Activated T-helper 1 cell treated with Interleukin-2 at 50 U/mL for 16 hours (primary cell): ENCODE results near the gene FARP1.

ENCODE experiments used
- DNase-seq: peaks from one replicate; pipeline ENCODE4 v3.0.0-alpha.2; 2020; ENCODE audit warnings: low read depth

Gene FARP1

DNA sequence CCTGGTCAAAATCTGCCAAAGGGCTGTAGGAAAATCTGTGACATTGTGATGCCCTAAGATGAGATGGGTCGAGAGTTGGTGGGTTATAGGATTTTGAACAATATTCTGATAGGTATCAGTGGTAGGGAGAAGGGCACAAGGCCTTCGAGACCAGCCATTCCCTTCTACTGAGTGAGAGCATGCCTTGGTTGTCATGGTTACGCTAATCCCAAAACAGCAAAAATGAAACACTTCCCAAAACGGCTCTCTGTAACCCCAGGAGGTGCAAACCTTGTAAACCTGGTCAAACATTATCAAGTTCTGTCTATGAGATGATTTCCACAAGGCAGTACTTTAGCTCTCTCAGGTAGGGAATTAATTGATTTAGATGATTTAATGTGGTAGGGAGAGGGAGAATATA is 192.8 kb downstream of the FARP1 start:
- DNase-seq, result no peak

GRCh38 chr13:98338310-98338709 is 195.4 kb downstream of the FARP1 start:
- no peak for DNase-seq

DNA sequence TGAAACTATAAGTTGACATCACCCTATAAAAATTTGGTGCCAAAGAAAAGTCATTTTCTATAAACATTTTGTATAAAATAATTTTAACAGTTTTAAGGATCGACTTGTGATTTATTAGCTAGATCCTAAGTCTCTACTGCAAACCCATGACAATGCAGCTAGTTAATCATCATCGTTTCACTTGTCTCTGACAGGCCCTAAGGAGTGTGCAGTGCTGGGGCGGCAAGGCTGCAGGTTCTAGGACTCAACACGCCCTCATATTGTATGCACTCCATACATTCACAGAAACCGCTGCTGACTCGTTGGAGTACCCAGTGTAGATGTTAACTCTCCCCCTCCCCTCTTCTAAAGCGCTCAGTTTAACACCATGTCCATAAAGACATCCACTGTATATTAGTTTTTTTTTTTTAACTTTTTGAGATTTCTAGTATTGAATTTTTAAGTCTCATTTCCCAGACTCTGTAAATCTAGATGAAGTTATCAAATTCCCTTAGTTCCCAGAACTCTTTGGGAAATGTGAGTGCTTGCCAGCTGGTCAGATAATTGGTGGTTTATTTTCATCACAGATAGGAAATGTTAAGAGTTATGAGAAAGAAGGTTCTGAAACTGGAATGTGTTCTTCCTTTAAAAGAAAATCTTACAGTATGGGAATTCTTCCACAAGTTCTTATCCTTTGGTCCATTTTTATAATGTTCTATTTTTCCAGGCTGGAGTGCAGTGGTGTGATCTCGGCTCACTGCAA is 197.0 kb downstream of the FARP1 start:
- no peak for DNase-seq

- no peak for DNase-seq
Measured at GRCh38 chr13:98342953-98343352, 200.1 kb downstream of the FARP1 start.

GRCh38 chr13:98343461-98343860 is 200.6 kb downstream of the FARP1 start:
- DNase-seq, result no peak

GRCh38 chr13:98344392-98344791 is 201.5 kb downstream of the FARP1 start:
- no peak for DNase-seq

DNA sequence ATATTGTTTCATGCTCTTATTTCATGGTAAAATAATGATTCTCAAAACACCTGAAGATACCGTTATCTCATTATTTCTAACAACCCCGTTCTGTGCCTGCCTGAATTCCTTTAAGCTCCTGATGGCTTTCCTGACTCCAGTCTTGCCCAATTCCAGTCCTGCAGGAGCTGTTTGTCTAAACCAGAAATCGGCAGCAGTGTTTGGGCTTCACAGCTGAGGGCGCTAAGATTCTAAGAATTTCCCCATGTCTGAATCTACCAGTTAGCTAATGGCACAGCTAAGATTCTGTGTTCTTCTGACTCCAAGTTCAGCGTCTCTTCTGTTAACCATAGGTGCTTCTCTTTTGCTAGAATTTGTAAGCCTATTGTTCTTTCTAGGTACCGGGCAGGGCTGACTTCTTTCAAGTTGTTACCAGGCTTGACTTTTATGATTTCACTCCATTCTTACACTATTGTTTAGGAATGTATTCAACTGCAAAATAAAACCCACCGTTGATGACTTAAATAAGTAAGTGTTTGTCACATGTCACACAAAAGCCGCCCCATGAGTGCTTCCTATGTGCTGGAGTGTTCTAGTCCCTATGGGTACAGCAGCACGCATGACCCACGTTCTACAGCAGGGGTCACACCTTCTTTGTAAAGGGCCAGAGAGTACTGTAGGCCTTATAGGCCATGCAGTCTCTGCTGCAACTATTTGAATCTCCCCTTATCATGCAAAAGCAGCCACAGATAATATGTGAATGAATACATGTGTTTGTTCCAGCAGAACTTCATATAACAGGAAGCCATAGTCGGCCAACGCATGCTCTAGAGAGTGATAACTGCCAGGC is 202.4 kb downstream of the FARP1 start:
- no peak for DNase-seq

DNA sequence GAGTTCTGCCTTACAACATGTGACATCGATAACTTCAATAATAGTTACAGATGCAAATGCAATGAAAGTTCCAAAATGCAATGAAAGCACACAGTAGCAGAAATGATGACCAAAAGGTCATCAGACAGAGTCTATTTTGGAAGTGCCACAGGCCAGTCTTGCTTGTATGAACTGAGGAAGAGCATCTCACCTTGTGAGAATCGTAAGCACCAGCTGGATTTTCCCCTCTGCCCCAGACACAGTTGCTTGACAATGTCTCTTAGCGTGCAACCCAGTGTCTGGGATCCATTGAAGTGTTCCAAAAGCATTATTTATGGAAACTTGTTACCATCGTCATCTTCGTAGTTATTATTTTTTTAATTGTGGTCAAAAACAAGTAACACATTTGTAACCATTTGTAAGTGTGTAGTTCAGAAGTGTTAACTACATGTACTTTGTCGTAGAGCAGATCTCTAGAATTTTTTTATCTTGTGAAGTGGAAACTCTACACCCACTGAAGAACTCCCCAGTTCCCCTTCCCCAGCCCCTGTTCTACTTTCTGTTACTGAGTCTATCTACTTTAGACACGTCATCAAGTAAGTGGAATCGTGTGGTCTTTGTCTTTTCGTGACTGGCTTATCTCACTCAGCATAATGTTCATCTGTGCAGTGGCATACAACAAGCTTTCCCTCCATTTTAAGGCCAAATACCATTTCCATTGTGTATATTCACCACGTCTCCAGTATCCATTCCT is 204.2 kb downstream of the FARP1 start:
- no peak for DNase-seq

GRCh38 chr13:98347756-98348155 is 204.9 kb downstream of the FARP1 start:
- DNase-seq, result no peak

DNA sequence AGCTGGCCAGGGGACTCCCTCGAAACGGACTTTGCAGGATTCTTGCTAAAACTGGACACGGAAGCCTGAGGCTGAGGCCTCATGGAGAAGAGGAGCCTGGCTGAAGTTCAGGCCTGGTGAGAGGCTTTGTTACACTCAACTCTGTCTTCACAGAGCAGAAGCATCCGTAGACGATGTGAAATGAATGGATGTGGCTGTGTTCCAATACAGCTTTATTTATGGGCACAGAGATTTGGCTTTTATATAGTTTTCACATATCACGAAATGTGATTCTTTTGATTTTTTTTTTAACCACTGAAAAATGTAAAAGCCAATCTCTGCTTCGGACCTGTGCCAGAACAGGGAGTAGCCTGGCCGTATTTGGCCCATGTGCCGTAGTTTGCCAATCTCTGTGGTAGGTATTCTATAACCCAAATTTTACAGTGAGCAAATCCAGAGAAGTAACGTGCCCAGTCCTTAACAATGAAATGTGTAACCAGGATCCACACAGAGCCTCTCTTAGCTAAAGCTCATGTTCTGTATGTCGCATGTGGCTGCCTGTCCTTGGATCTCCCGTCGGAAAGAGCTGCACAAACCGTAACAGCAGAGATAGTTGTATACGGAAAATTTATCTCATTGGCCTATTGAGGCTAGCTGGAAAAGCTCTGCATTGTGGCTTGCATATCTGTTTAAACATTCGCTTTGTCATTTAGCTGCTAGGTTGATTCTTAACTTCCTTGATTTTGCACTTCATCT is 205.7 kb downstream of the FARP1 start:
- DNase-seq, result no peak

GRCh38 chr13:98349731-98350305 is 206.9 kb downstream of the FARP1 start:
- no peak for DNase-seq

DNA sequence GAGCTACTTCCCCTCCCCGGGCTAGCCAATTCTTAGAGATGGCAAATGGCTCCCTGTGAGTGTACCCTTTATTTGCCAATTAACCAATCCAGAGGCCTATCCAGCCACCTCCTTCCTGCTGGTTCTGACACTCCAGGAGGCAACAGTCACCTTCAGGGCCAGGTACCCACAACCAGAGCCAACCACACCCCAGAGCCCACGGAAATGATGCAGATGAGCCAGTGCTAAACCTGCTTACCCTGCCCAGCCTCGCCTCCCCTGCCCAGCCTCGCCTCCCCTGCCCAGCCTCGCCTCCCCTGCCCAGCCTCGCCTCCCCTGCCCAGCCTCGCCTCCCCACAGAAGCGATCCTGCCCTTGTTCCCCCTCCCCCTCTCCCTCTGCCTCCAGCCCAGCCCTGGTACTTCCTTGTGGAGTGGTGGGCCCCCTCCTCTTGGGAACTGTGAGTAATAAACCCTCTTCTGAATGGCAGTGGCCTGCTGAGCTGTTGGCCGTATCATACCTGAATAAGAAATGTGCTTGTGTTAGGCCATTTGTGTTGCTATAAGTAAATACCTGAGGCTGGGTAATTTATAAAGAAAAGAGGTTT is 207.9 kb downstream of the FARP1 start:
- DNase-seq, result no peak

DNA sequence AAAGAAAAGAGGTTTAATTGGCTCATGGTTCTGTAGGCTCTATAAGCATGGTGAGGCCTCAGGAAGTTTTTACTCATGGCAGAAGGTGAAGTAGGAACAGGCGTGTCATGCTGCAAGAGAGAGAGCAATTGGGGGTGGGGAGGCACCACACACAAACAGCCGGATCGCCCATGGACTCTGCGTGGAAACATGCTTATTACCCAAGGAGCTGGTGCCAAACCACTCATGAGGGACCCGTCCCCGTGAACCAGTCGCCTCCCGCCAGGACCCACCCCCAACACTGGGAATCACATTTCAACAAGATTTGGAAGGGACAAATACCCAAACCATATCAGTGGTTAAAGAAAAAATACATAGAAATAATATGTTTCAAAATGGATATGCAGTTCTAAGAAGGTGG is 208.7 kb downstream of the FARP1 start:
- DNase-seq, result no peak

DNA sequence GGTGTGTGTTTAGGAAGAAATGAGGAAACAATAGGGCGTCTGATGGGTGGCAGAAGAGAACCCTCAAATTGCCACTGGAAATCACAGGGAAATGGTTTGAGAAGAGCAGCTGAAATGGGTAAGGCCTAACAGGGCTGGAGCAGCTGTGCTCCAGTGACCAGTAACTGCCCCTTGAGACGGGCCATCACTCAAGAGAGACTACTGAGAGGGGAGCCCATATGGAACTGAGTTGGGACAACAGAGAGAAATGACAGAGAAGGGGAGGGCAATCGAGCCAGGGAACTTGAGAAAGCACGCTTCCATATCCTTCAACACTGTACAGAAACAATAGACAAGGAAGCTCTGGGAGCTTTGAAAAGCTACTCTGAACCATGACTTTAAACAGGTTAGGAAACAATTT is 209.3 kb downstream of the FARP1 start:
- no peak for DNase-seq

GRCh38 chr13:98353750-98354149 is 210.9 kb downstream of the FARP1 start:
- DNase-seq, result no peak

- DNase-seq, result no peak
Measured at GRCh38 chr13:98358937-98359336, 216.0 kb downstream of the FARP1 start.

GRCh38 chr13:98360545-98360944 is 217.7 kb downstream of the FARP1 start:
- no peak for DNase-seq

DNA sequence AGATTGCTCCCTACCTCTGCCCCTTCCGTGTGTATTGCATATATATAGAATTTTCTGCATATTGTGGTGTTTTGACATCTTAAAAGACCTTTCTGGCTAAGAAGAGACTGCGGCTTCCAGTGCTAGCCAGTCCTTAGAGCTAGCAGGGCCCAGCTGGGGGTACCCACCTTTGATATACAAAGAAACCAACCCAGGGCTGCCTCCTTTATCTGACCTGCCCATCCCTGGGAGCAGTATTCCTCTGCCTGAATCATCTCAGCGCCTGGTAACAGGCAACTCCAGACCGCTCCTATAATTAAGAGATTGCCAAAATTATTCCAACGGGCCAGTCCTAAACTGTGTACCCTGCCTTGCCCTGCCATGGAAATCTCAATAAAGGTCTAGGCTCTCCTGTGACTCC is 220.4 kb downstream of the FARP1 start:
- no peak for DNase-seq

- no peak for DNase-seq
Measured at GRCh38 chr13:98364179-98364578, 221.3 kb downstream of the FARP1 start.

DNA sequence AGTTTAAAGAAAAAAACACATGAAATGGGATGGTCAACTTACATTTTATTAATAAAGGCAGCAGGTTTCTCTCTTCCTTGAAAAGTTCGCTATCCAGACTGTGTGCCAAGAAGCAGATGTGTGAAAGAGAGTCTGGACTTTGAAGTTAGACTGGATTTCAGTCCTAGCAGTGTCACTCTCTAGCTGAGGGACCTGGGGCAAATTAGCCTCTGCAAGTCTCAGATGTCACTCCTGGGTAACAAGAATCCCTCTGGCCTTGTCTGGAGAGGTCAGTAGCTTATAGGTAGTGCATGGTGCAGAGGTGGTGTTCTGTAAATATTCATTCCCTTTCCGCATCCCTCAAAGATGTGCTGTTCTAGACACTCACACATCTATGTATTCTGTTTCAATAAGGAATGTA is 221.8 kb downstream of the FARP1 start:
- no peak for DNase-seq

DNA sequence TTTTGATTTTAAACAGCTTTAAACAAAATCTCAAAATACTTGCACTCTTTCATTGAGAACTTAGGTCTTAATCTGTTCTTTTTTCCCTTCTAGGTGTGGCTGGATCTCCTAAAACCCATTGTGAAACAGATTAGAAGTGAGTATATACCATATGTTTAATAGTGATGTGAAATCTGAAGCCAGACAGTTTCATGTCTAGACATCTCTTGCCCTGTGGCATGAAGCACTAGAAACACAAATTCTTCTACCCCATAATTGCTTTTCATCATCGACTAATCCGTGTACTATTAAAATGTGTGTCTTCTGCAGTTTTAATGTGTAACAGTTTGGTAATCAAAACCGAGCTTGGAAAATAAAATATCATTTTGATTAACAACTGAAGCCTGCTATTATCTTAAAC is 222.4 kb downstream of the FARP1 start:
- DNase-seq, result no peak
